ENCODE data around the gene CDK4. TPM values are rescaled to one million over a fixed set of nuclear protein-coding genes. Genes with fewer than 3 reads are reported as not detected.

Gene CDK4
- total RNA-seq, 1 experiment from 2014 or later: 210 TPM

DNA sequence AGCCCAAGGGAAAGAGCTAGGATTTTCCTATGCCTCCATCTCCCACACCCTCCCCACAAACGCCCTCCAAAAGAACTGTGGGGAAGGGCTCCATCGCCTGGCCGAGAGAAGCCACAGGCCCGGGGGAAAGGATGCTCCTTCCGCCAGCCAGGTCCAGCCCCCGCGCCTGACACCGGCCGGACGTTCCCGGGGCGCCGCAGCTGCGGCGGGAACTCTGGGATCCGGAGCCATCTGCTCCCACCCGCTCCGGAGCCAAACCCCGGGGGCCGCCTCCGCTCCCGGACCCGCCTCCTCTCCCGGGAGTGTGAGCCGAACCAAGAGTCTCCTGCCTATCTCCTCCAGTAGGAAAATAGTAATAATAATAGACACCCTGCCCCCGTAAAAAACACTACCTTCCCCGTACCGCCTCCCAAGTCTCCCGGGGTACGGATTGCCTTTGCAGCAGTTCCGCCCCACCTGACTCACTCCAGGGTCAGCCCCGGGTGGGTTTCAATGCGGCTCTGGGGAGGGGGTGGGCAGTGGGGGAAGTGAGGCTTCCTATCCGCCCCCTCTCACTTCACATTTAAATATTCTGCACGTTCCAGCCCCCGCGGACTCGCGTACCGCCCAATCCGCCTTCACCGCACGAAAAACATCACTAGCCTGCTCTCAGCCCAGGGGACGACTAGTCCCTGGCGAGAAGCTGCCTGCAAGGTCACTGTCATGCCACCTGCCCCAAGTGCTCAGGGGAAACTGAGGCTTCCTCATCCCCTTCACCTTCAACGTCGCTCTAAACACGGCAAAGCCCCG, 16.0 kb downstream of the CDK4 start:
- ChIA-PET CTCF (interaction anchor here (0.6 to 3.8 kb wide), 10 partner anchors 9 to 608 kb away, joined by 3 to 32 read pairs (median 4); partner anchors contain the start of genes B4GALNT1, GLI1, PIP4K2C and TSPAN31), POLR2A (interaction anchor here (0.7 kb wide), 1 partner anchor 8 kb away, joined by 5 read pairs; no protein-coding TSS in a partner anchor)
- Histone ChIP-seq H3K9me3 (no peaks in the 10 kb centered on the region), H3K27me3 (replicated peaks; ENCODE audit: control insufficient read depth, insufficient read depth, low read length) (peaks cover 7% of the 10 kb centered on the region), H3K36me3 (ENCODE audit: control insufficient read depth, insufficient read depth, low read length) (no peaks in the 10 kb centered on the region), H3K4me3 (ENCODE audit: low read depth, low read length) (peak overlapping the region; percentile 25), H3K4me1 (peaks cover 12% of the 10 kb centered on the region)
- TF ChIP-seq, protein P1, sequence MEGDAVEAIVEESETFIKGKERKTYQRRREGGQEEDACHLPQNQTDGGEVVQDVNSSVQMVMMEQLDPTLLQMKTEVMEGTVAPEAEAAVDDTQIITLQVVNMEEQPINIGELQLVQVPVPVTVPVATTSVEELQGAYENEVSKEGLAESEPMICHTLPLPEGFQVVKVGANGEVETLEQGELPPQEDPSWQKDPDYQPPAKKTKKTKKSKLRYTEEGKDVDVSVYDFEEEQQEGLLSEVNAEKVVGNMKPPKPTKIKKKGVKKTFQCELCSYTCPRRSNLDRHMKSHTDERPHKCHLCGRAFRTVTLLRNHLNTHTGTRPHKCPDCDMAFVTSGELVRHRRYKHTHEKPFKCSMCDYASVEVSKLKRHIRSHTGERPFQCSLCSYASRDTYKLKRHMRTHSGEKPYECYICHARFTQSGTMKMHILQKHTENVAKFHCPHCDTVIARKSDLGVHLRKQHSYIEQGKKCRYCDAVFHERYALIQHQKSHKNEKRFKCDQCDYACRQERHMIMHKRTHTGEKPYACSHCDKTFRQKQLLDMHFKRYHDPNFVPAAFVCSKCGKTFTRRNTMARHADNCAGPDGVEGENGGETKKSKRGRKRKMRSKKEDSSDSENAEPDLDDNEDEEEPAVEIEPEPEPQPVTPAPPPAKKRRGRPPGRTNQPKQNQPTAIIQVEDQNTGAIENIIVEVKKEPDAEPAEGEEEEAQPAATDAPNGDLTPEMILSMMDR (IDR thresholded peaks at IDR 0.05; ENCODE audit: insufficient read depth in 1 of 2, low read depth in 1 of 2, low read length in 1 of 2, severe bottlenecking in 1 of 2, unreplicated experiment in 1 of 2): peak; percentile 12 to 57
- Mint-ChIP-seq H3K27me3 (ENCODE audit: insufficient read depth, unreplicated experiment) (peaks cover 36% of the 10 kb centered on the region), H3K4me3 (ENCODE audit: unreplicated experiment) (peak overlapping the region; percentile 68), H3K36me3 (ENCODE audit: insufficient read depth, unreplicated experiment) (no peaks in the 10 kb centered on the region), H3K27ac (ENCODE audit: unreplicated experiment) (no peak overlapping the region), H3K9me3 (ENCODE audit: unreplicated experiment) (no peaks in the 10 kb centered on the region), H3K4me1 (ENCODE audit: low read depth, unreplicated experiment) (peaks cover 17% of the 10 kb centered on the region)
- BruUV-seq (replicated peaks): no TSS peak
- peak in 1 of 2 experiments; percentile 69 for DNase-seq
- intact Hi-C loops (cut with micrococcal nuclease; ENCODE audit: unreplicated experiment): loop anchor here (1.0 to 5.0 kb wide), 4 partner anchors 10 to 279 kb away; partner anchors contain the start of genes GLI1, INHBE and OS9

DNA sequence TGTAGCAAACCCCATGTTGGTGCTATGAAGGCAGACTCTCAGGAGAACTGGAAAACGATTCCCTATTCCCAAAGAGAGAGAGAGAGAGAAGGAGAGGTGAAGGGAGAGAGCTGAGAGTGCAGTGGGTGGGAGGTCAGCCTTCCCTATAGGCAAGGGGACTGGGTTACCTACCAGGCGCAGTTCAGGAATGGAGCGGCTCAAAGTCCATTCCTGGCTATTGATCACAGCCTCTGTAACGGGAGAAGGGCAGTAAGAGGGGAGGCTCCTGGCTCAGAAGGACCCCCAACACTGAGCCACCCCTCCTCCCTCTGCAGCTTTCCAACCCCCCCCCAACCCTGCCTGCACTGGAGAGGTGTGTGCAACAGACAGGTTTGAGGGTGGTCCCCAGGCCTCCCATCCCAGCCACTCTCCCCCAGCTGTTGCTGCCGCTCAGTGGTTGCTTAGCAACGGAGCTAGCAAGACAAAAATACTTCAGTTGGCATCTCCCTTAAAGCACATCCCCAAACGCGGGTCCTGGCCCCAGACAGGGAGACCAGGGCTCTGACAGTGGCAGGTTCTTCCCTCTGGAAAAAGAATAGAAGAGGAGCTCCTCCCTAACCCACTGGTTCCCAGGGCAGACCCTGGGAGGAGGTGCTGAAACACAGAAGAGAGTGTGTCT, 16.8 kb downstream of the CDK4 start:
- Histone ChIP-seq H3K4me1 (peaks cover 12% of the 10 kb centered on the region), H3K27me3 (replicated peaks; ENCODE audit: control insufficient read depth, insufficient read depth, low read length) (peaks cover 7% of the 10 kb centered on the region), H3K9me3 (no peaks in the 10 kb centered on the region), H3K4me3 (ENCODE audit: low read depth, low read length) (no peak overlapping the region), H3K36me3 (ENCODE audit: control insufficient read depth, insufficient read depth, low read length) (no peaks in the 10 kb centered on the region)
- no peak overlapping the region for H3K27ac Mint-ChIP-seq (ENCODE audit: unreplicated experiment)
- no peak for DNase-seq
- TF ChIP-seq, protein P1 (IDR thresholded peaks at IDR 0.05; ENCODE audit: insufficient read depth in 1 of 2, low read depth in 1 of 2, low read length in 1 of 2, severe bottlenecking in 1 of 2, unreplicated experiment in 1 of 2): no peak
- H3K4me3 Mint-ChIP-seq (ENCODE audit: unreplicated experiment): peak overlapping the region; percentile 68
- ChIA-PET CTCF (interaction anchor here (0.6 to 3.8 kb wide), 7 partner anchors 9 to 607 kb away, joined by 3 to 32 read pairs (median 4); partner anchors contain the start of genes B4GALNT1, GLI1 and TSPAN31), POLR2A (interaction anchor here (0.7 kb wide), 1 partner anchor 9 kb away, joined by 5 read pairs; no protein-coding TSS in a partner anchor)
- H3K9me3 Mint-ChIP-seq (ENCODE audit: unreplicated experiment): no peaks in the 10 kb centered on the region
- BruUV-seq (replicated peaks): no TSS peak
- H3K27me3 Mint-ChIP-seq (ENCODE audit: insufficient read depth, unreplicated experiment): peaks cover 30% of the 10 kb centered on the region
- intact Hi-C loops (cut with micrococcal nuclease; ENCODE audit: unreplicated experiment): loop anchor here (5.0 kb wide), 2 partner anchors 43 to 278 kb away; partner anchors contain the start of genes GLI1, INHBE and OS9
- H3K4me1 Mint-ChIP-seq (ENCODE audit: low read depth, unreplicated experiment): peaks cover 17% of the 10 kb centered on the region
- H3K36me3 Mint-ChIP-seq (ENCODE audit: insufficient read depth, unreplicated experiment): no peaks in the 10 kb centered on the region

DNA sequence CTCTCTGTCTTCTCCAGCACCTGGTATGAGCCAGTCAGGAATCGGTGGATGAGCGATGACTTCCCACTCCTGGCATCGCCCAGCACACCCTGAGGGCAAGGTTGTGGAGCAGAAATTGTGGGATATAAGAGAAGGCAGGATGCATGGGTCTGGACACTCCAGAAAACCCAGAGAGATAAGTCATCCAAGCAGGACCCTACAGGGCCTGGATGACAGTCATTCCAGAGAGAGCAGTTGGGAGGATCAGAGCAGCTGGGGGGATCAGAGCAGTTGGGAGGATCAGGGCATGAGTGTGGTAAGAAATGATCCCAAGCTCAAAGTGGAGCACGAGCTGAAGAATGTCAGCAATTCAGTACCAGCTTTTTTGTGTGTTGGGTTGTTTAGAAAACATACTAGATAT, 17.5 kb downstream of the CDK4 start:
- H3K36me3 Mint-ChIP-seq (ENCODE audit: insufficient read depth, unreplicated experiment): no peaks in the 10 kb centered on the region
- H3K4me1 Mint-ChIP-seq (ENCODE audit: low read depth, unreplicated experiment): peaks cover 17% of the 10 kb centered on the region
- no peak overlapping the region for H3K27ac Mint-ChIP-seq (ENCODE audit: unreplicated experiment)
- intact Hi-C loops (cut with micrococcal nuclease; ENCODE audit: unreplicated experiment): no loop called here
- H3K9me3 Mint-ChIP-seq (ENCODE audit: unreplicated experiment): no peaks in the 10 kb centered on the region
- DNase-seq: no peak
- Histone ChIP-seq H3K36me3 (ENCODE audit: control insufficient read depth, insufficient read depth, low read length) (no peaks in the 10 kb centered on the region), H3K4me1 (peaks cover 12% of the 10 kb centered on the region), H3K4me3 (ENCODE audit: low read depth, low read length) (no peak overlapping the region), H3K27me3 (replicated peaks; ENCODE audit: control insufficient read depth, insufficient read depth, low read length) (peaks cover 7% of the 10 kb centered on the region), H3K9me3 (no peaks in the 10 kb centered on the region)
- BruUV-seq (replicated peaks): no TSS peak
- H3K4me3 Mint-ChIP-seq (ENCODE audit: unreplicated experiment): no peak overlapping the region
- ChIA-PET POLR2A (no interaction called here), CTCF (interaction anchor here (1.7 to 3.8 kb wide), 2 partner anchors 8 to 151 kb away, joined by 8 to 32 read pairs; no protein-coding TSS in a partner anchor)
- peaks cover 30% of the 10 kb centered on the region for H3K27me3 Mint-ChIP-seq (ENCODE audit: insufficient read depth, unreplicated experiment)
- TF ChIP-seq, protein P1 (IDR thresholded peaks at IDR 0.05; ENCODE audit: insufficient read depth in 1 of 2, low read depth in 1 of 2, low read length in 1 of 2, severe bottlenecking in 1 of 2, unreplicated experiment in 1 of 2): no peak
